ENCODE data around the gene COL26A1.

DNA sequence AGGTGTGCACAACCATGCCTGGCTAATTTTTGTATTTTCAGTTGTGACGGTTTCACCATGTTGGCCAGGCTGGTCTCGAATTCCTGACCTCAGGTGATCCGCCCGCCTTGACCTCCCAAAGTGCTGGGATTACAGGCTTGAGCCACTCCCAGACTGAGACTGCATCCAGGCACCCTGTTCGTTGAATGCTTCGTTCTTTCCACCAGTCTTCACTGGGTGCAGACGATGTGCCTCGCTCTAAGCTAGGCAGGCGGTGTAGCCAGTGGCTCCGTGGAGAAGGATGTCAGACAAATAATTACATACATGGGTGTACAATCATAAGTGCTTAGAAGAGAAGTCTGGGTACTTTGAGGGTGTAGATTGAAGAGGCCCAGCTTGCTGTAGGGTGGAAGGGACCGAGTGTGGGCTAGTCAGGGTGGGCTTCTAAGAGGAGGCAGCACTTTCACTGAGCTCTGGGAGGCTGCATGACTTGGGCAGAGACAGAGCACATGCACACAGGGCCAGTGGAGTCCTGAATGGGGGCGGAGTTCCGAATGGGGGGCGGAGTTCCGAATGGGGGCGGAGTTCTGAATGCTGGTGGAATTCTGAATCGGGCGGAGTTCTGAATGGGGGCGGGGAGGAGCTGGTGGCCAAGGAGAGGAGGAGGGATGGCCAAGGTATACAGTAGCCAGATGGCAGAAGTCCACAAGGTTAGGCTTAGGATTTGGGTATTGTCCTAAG, 74.3 kb downstream of the COL26A1 start:
- TF ChIP-seq, protein P1, sequence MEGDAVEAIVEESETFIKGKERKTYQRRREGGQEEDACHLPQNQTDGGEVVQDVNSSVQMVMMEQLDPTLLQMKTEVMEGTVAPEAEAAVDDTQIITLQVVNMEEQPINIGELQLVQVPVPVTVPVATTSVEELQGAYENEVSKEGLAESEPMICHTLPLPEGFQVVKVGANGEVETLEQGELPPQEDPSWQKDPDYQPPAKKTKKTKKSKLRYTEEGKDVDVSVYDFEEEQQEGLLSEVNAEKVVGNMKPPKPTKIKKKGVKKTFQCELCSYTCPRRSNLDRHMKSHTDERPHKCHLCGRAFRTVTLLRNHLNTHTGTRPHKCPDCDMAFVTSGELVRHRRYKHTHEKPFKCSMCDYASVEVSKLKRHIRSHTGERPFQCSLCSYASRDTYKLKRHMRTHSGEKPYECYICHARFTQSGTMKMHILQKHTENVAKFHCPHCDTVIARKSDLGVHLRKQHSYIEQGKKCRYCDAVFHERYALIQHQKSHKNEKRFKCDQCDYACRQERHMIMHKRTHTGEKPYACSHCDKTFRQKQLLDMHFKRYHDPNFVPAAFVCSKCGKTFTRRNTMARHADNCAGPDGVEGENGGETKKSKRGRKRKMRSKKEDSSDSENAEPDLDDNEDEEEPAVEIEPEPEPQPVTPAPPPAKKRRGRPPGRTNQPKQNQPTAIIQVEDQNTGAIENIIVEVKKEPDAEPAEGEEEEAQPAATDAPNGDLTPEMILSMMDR (optimal IDR thresholded peaks at IDR 0.05 in 1 of 3, IDR thresholded peaks at IDR 0.05 in 1 of 3, conservative IDR thresholded peaks at IDR 0.05 in 1 of 3; ENCODE audit: extremely low read depth in 1 of 3, insufficient read depth in 2 of 3, low read length in 3 of 3) = no peak
- no peak for TF ChIP-seq EZH2 (IDR thresholded peaks at IDR 0.05; ENCODE audit: low read length)

Measured in keratinocyte (primary cell).